Calu3 (cell line): ENCODE data around the gene THY1. TPM values are rescaled to one million over a fixed set of nuclear protein-coding genes. Genes with fewer than 3 reads are reported as not detected.
A peak's percentile ranks its signal among the peaks of the same experiment; 100 is the strongest.

Experiments
- BruUV-seq: library from RNA; stranded (reverse); fragments of 400-500 nt; replicated peaks from 2 replicates; lab custom pipeline; 2021; lab: Mats Ljungman, UMichigan
- CTCF ChIA-PET: fragments of 300-600 bp; sonication (Branson Sonifier 250); formaldehyde crosslinking; loops from one replicate; lab custom pipeline; 2022; ENCODE audit warnings: antibody characterized with exemption; lab: Charles Lee
- DNase-seq: peaks from one replicate; pipeline ENCODE4 v3.0.0; 2022
- H3K27ac Mint-ChIP-seq: one replicate; pipeline ENCODE4 v1.8.0; 2022; ENCODE audit warnings: mixed read lengths; ENCODE audit not compliant: unreplicated experiment
- H3K27me3 Mint-ChIP-seq: one replicate; pipeline ENCODE4 v1.8.0; 2022; ENCODE audit warnings: mixed read lengths; ENCODE audit not compliant: unreplicated experiment
- H3K36me3 Mint-ChIP-seq: one replicate; pipeline ENCODE4 v1.8.0; 2022; ENCODE audit warnings: mild to moderate bottlenecking, moderate library complexity, mixed read lengths; ENCODE audit not compliant: insufficient read depth, unreplicated experiment
- H3K4me1 Mint-ChIP-seq: one replicate; pipeline ENCODE4 v1.8.0; 2022; ENCODE audit warnings: mild to moderate bottlenecking, low read depth, mixed read lengths; ENCODE audit not compliant: unreplicated experiment
- H3K4me3 Mint-ChIP-seq: one replicate; pipeline ENCODE4 v1.8.0; 2022; ENCODE audit warnings: mild to moderate bottlenecking, low read depth, moderate library complexity, mixed read lengths; ENCODE audit not compliant: unreplicated experiment
- H3K9me3 Mint-ChIP-seq: one replicate; pipeline ENCODE4 v1.8.0; 2022; ENCODE audit warnings: low read depth, mixed read lengths; ENCODE audit not compliant: unreplicated experiment
- intact Hi-C: fragments of 100-400 bp; cut with micrococcal nuclease; formaldehyde crosslinking; loops from one replicate; pipeline ENCODE4 v1.10.0; 2022; ENCODE audit not compliant: unreplicated experiment
- total RNA-seq: library from RNA; stranded (reverse); gene quantifications from 2 replicates; pipeline ENCODE4 v1.2.3, GENCODE V29; 2022
- TF ChIP-seq, protein P1 (sequence below): fragments of 200-600 bp; IDR thresholded peaks from one replicate; pipeline ENCODE4 v1.8.0; 2022; ENCODE audit warnings: antibody characterized with exemption; ENCODE audit not compliant: unreplicated experiment

THY1 gene
- total RNA-seq, 1 experiment from 2014 or later: not detected

DNA sequence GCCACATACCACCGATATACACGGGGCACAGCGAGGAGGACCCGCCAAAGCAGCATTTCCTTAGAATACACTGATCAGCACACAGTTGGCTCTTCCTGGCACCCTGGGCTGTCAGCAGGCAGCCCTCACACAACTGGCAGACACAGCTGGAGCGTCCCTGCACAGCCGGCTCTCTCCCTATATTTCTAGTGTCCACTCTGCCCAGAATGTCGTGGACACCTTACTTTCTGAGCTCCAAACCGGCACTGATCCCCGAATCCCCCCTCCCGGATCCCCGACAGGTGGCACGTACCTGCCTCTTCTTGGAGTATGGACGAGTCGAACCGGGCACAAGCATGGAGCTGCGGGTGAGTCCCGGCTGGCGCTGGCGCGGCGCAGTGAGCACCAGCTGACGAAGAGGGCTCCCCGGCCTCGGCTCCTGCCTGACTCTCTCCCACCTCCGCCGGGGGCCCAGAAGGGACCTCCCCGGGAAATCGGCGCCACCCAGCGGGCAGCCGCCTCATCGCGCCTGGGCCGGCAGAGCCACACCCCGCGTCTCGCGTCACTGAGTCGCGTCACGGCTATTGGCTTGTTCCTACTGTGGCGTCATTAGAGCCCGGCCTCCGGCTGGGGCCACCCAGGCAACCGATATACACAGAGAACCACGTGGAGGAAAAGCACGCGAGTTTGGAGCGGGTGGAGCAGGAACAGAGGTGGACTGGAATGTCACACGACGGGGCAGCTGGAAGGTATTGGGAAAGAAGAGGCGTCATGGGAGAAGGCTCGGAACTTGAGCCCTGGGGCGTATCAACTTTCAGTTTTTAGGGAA is 41.6 kb downstream of the THY1 start, which contains the start of gene USP2:
Gene USP2, minus strand, starts transcription at position 510 of the 808 bp plus-strand sequence. CDS start 8,210 bp downstream, outside the sequence.
- BruUV-seq: no TSS peak
- Mint-ChIP-seq H3K27me3 (no peaks in the 10 kb centered on the region), H3K36me3 (no peaks in the 10 kb centered on the region), H3K27ac (no peak within 1 kb of the TSS), H3K4me1 (no peaks in the 10 kb centered on the region), H3K4me3 (no peak within 1 kb of the TSS), H3K9me3 (no peaks in the 10 kb centered on the region)
- CTCF ChIA-PET: interaction anchor here (0.6 to 2.3 kb wide), 6 partner anchors 10 to 94 kb away, joined by 3 to 8 read pairs (median 4); no protein-coding TSS in a partner anchor
- DNase-seq: peak; percentile 96
- intact Hi-C loops: no loop called here
- TF ChIP-seq, protein P1, sequence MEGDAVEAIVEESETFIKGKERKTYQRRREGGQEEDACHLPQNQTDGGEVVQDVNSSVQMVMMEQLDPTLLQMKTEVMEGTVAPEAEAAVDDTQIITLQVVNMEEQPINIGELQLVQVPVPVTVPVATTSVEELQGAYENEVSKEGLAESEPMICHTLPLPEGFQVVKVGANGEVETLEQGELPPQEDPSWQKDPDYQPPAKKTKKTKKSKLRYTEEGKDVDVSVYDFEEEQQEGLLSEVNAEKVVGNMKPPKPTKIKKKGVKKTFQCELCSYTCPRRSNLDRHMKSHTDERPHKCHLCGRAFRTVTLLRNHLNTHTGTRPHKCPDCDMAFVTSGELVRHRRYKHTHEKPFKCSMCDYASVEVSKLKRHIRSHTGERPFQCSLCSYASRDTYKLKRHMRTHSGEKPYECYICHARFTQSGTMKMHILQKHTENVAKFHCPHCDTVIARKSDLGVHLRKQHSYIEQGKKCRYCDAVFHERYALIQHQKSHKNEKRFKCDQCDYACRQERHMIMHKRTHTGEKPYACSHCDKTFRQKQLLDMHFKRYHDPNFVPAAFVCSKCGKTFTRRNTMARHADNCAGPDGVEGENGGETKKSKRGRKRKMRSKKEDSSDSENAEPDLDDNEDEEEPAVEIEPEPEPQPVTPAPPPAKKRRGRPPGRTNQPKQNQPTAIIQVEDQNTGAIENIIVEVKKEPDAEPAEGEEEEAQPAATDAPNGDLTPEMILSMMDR: peak; percentile 64

DNA sequence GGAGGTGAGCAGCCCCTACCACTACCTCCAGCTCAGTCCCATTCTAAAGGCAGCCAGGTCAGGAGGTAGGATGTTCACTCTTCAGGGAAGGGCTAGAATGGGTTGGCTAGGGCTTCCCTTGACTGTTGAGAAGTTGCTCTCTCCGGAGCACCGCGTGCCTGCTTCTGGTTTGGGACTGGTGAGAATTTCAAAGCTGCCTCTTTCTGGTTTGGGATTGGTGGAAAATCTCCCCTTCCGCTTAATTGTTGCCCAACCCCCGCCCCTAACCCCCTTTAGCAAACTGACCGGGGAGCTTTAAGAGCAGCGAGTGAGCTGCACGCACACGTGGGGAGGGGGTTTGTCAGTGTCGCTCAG is 42.2 kb downstream of the THY1 start:
- Mint-ChIP-seq H3K27me3 (no peaks in the 10 kb centered on the region), H3K27ac (no peak overlapping the region), H3K9me3 (no peaks in the 10 kb centered on the region), H3K4me3 (no peak overlapping the region), H3K36me3 (no peaks in the 10 kb centered on the region), H3K4me1 (no peaks in the 10 kb centered on the region)
- CTCF ChIA-PET: interaction anchor here (0.6 to 2.3 kb wide), 5 partner anchors 11 to 94 kb away, joined by 3 to 8 read pairs (median 4); no protein-coding TSS in a partner anchor
- DNase-seq: no peak
- TF ChIP-seq, protein P1: no peak
- intact Hi-C loops: no loop called here
- no TSS peak for BruUV-seq

DNA sequence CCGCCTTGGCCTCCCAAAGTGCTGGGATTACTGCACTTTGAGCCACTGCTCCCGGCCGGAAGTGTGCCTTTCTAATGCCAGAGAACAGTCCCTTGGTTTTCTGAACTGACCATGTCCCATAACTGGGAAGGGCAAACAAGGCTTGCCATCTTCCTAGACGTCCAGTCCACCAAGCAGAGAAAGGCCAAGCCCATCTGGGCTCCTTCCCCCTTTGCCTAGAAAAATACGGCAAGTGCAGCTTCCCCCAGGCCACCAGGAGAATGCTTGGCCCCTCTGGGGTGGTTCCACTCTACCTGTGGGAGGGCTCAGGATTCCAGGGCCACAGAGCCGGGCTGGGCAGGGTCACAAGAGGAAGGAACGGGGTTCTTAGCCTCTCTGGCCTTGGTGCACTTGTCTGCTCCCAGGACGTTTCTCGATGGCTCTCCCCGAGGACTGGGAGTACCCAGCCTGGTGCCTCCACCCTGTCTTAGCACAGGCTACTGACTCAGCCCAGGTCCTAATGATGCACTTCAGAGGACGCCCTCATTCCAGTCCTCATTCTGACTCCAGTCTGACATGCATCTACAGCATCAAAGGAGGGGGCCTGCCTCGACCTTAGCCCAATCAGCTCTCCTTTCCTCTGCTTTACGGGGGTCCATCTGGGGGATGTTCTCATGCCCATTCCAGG is 42.7 kb downstream of the THY1 start:
- H3K36me3 Mint-ChIP-seq: no peaks in the 10 kb centered on the region
- BruUV-seq: no TSS peak
- no peak overlapping the region for H3K27ac Mint-ChIP-seq
- intact Hi-C loops: no loop called here
- DNase-seq: no peak
- no peak overlapping the region for H3K4me3 Mint-ChIP-seq
- H3K27me3 Mint-ChIP-seq: no peaks in the 10 kb centered on the region
- TF ChIP-seq, protein P1: no peak
- H3K9me3 Mint-ChIP-seq: no peaks in the 10 kb centered on the region
- CTCF ChIA-PET: interaction anchor here (1.5 to 2.3 kb wide), 2 partner anchors 42 to 95 kb away, joined by 6 to 8 read pairs; no protein-coding TSS in a partner anchor
- no peaks in the 10 kb centered on the region for H3K4me1 Mint-ChIP-seq

DNA sequence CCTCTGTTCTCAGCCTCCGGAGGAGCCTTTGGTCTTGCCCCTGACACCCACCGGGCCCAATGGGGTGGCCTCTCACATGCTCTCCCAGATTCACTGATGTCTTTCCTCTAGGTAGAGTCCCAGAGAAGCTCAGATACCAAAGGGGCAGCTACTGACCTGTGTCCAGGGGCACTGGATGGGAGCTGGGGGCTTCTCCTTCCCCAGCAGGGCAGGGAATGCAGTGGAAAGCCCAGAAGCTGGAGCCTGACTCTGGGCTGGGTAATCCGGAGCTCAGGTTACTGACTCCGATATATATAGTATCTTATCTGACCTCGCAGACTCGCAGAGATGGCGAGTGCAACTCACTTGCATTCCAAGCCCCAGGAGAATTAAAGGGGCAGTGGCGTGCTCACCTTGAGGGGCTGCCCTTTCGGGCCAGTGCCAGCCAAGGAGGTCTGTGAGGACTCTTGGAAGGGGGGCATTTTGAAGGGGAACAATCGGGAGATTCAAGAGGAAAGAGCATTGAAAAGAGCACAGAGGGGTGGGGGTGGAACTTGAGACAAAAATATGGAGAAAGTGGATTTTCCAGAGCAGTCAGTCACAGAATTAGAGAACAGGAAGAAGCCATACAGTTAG is 44.0 kb downstream of the THY1 start:
- no peak for DNase-seq
- BruUV-seq: no TSS peak
- TF ChIP-seq, protein P1: no peak
- H3K36me3 Mint-ChIP-seq: no peaks in the 10 kb centered on the region
- no peaks in the 10 kb centered on the region for H3K9me3 Mint-ChIP-seq
- no peak overlapping the region for H3K4me3 Mint-ChIP-seq
- H3K27me3 Mint-ChIP-seq: no peaks in the 10 kb centered on the region
- intact Hi-C loops: no loop called here
- CTCF ChIA-PET: no interaction called here
- no peaks in the 10 kb centered on the region for H3K4me1 Mint-ChIP-seq
- no peak overlapping the region for H3K27ac Mint-ChIP-seq
